NCI-H774 (cell line): ENCODE data around the gene FAXC.
"Not testable (repeated sequence)": the region's sequence is repeated elsewhere in the genome, so short reads cannot be mapped to it uniquely, and the experiment has no call there.

Source experiments
- DNase-seq: peaks from one replicate; lab custom pipeline; 2025; lab: John Stamatoyannopoulos, UW

Gene FAXC

GRCh38 chr6:99341862-99342455 is 7.5 kb downstream of the FAXC start:
- no peak for DNase-seq

GRCh38 chr6:99338188-99338587 is 11.3 kb downstream of the FAXC start:
- DNase-seq, result no peak

- DNase-seq, result not testable (repeated sequence)
Measured at GRCh38 chr6:99335298-99335697, 14.2 kb downstream of the FAXC start.

DNA sequence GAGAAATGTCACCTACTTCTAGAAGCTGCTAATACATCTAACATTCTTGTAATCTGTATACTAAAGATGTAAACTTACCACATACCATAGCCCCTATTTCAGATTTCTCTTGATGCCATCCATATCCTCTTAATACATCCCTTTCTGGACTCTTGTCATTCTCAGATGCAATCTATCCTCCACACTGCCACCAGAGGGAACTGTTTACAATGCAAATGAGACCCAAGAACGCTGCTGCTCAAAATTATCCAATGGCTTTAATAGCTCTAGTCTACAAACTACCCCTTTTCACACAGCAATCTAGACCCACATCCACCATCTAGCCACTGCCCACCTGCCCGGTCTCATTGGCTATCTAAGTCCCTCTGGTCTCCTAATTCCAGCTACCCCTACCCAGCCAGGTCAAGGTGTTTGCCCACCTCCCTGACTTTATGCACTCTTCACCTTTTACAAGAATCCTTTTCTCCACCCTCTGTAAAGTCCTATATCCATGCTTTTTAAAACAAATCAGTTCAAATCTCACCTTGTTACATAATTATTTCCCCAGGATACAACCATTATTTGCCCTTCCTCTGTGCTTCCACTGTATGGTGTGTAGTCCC is 14.8 kb downstream of the FAXC start:
- DNase-seq, result peak; percentile 34

GRCh38 chr6:99333068-99333467 is 16.4 kb downstream of the FAXC start:
- DNase-seq, result no peak

DNA sequence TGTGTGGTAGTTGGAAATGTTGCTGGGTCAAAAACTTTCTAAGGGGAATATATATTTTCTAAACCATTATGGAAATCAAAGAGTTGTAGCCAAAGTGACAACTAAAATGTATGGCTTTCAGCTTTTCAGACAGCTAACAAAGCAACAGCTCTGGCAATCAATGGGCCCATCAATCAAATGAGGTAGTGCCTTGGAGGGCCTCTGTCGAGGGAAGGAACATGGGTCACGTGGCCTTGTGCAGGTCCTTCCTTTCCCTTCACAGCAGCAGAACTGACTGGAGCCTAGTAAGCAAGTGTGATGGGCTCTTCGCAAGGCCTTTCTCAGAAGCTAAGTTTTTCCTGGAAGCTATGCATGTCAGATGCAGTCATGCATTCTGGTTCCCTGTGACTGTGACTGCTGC is 17.9 kb downstream of the FAXC start:
- DNase-seq, result no peak

DNA sequence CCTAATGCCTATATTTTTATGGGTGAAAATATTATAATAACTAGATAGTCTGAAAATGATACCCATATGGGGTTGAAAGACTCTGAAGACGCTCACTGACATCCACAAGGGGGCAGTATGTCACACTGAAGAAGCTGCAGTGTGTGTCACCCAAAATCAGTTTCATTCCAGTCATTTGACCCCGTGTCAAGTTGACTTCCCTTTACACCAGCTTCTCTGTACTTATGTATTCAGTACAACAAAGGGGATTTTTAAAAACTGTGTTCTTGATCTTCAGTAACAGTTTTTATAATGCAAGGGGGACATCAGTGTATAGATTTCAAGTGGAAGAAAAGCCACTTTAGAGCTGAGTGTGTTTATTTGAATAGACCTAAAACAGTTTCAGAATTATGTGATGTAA is 19.3 kb downstream of the FAXC start:
- peak; percentile 66 for DNase-seq

GRCh38 chr6:99324996-99325395 is 24.5 kb downstream of the FAXC start:
- DNase-seq, result no peak

DNA sequence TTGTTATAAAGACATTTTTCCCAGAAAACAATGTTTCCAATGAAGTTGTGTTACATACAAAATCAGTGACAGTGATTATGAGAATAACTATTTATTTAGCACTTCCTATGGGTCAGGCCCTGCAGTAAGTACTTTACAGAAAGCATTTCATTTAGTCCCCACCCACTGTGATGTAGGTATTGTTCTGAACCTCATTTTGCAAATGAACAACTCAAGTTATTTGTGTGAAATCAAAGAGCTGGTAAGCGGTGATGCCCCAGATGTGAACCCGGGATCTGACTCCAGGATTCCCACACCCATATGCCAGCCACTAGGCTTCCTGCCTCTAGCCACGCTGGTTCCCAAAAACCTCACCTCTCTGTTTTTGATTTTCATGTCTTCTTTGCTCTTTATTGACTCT is 30.9 kb downstream of the FAXC start:
- no peak for DNase-seq

- DNase-seq, result no peak
Measured at GRCh38 chr6:99312354-99312753, 37.1 kb downstream of the FAXC start.

DNA sequence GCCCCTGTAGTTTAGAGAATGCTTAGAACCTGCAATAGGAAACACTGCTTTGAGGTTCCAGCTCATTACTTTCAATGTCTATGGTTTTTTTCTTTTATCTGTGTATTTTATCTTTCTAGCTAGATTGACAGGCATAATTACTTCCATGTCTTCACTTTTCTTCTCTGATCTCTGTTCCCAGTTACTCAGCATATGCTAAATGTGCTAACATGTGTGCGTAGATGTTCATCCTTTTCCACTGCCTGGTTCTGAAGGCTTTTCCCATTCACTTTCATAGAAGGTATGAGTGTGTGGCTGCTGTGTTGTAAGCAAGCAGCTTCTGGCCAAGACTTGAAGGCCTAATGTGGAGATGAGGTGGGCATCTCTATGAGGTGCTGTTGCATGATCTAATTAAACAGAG is 38.9 kb downstream of the FAXC start:
- DNase-seq, result no peak

DNA sequence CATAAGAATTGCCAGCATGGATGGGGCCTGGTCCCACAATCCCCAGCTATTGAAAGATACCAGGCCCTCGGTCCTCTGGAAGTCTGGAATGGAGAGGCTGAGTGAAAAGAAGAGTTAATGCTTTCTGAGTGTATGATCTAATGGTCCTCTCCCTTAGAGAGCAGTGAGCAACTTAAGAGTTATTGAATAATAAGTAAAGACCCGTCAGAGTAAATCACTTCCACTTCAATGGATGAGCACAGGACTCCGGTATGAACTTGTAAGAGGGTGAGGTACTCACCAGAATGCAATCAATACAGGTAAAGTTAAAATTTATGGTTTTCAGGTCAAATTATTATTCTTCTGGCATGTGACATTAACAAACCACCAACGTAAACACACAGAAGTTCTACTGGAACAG is 39.9 kb downstream of the FAXC start:
- no peak for DNase-seq

DNA sequence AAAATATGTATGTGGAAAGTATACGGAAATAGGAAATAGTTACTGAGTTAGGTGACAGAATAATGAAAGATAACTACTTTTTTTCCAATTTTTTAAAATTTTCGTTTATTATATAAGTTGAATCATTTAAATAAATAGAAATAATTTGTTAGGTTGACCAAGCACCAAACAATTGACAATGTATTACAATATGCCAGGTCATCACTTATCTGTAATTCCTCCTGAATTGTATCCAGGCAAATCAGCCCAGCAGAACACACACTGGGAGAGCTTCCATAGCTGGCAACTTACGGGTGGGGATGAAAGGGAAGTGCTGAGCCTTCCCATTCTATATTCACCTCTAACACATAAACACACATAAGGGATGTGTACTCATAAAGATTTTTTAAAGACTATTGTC is 40.7 kb downstream of the FAXC start:
- DNase-seq, result no peak

DNA sequence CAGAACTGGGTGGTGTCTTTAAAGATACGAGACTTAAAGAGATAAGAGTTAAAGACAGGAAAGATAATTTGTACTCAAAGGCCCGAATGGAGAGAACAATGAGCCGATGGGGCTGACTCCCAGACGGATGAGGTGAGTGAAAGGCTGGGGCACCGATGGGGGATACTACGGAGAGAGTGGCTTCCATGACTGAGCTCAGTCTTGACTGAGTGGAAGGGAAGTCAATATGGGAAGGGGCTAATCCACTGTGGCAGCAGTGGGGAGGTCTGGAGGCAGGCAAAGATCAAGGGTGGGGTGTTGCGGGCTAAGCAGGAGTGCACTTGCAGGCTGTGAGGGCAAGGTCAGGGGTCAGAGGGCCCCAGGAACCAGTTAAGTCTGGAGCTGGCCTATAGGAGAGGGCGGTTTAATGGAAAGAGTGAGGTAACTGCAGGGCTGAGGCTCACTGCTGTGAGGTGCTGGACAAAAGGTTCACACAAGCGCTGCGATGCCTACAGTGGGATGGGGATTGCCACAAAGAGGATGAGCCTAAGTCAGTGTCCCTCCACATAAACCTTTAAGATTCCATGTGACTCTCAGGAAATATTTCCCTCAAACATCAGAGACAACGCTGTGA is 42.1 kb downstream of the FAXC start:
- no peak for DNase-seq

- DNase-seq, result no peak
Measured at GRCh38 chr6:99306341-99306740, 43.1 kb downstream of the FAXC start.

DNA sequence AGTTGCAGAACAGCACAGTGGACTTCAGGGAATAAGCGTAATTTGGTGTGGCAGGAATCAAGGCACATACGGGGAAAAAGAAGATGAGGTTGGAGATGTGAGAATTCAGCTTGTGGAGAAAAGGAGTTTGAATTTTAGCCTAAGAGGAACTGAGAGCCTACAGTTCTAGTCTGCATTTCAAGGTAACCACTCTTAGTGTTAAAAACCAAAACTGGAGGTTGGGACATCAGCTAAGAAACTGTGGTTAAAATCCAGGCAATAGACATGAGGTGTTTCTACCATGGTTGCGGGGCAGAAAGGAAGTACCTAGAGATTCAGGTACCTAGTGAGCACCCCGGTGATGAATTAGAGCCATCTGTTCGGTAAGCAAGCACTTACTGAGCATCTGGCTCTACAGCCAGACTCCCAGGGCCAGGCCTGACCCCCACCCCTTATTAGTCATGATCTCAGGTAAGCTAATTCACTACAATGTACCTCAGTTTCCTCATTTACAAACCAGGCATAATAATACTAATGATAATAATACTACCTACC is 44.4 kb downstream of the FAXC start:
- DNase-seq, result no peak

- DNase-seq, result no peak
Measured at GRCh38 chr6:99297415-99297814, 52.1 kb downstream of the FAXC start.

DNA sequence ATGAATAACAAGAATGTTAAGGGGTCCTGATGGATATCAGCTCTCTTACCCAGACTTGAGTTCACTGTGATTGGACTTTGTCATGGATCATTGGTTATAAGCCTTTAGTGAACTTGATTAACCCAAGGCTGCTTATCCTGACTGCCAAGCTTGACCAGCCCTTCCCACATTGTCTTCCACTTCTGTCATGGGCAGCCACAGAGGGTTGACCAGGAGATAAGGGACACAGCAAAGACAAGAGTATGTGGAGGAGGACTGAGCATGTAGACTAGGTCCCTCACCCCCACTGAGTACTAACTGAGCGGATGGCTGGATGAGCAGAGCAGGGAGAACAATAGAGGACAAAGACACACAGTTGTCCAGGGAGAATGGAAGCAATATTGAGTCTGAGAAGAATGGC is 52.5 kb downstream of the FAXC start:
- no peak for DNase-seq

DNA sequence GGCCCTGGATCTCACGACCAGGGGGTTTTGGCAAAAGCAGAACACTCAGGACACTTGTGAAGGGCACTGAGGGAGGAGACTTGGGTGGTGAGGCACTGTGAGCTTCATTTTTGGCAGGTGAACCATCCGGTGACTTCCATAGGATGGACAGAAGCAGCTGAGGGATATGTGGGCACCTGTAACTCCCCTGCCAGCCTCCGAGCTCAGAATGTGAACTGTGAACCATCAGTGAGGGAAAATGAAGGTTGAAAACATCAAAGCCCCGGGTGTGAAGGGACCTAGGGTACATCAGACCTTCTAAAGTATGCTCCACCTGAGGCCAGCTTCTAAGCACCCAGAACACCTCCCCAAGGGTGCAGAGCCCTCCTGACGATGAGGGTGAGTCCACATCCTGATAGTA is 53.2 kb downstream of the FAXC start:
- DNase-seq, result no peak

DNA sequence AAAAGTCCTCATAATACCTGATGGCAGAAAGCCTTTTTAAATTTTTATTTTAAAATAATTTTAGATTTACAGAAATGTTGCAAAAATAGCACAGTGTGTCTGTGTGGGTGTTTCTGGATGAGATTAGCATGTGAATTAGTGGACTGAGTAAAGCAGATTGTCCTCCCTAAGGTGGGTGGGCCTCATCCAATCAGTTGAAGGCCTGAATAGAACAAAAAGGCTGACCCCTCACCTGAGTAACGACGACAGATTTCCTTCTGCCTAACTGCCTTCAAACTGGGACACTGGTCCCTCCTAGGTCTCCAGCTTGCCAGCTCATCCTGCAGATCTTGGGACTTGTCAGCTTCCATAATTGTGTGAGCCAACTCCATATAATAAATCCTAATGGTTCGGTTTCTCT is 54.2 kb downstream of the FAXC start:
- no peak for DNase-seq

GRCh38 chr6:99294786-99295185 is 54.7 kb downstream of the FAXC start:
- no peak for DNase-seq

DNA sequence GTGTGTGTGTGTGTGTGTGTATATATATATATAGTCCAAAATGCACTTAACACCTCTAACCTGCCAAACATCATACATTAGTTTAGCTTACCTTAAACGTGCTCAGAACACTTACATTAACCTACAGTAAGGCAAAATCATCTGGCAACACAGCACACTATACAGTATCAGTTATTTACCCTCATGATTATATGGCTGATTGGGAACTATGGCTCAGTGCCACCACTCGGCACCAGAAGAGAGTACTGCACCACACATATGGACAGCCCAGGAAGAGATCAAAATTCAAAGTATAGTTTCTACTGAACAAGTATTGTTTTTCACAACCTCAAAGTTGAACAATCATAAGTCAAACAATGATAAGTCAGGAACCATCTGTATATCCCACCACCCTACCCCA is 59.8 kb downstream of the FAXC start:
- DNase-seq, result no peak

- DNase-seq, result no peak
Measured at GRCh38 chr6:99288668-99289067, 60.8 kb downstream of the FAXC start.

DNA sequence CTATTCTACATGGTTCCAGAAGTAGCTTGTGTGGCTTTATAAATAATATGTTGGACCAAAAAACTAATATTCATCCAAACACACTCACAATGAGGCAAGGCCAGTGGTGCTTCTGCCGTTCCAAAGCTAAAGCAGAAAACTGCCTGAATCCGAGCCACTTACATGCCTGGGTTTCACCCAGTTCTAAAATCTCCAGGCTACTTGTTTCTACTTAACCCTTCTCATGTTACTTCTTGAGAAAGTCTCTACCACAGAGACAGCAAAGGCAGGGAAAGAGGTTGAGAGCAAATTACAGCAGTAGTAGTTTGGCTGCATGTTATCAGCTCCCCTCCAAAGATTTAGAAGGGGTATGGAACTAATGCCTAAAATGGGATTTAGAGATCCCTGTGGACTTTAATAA is 62.0 kb downstream of the FAXC start:
- no peak for DNase-seq
